ENCODE data around the gene VPS45.

- no peak for TF ChIP-seq CTCF (IDR thresholded peaks at IDR 0.05)
- no peak for TF ChIP-seq POLR2A (IDR thresholded peaks at IDR 0.05)
Observed at GRCh38 chr1:150020711-150021110, 46.9 kb upstream of the VPS45 start.

Data from lower leg skin (tissue), 3 donors.